Measurements from ENCODE around the gene SPATA12. TPM values are rescaled to one million over a fixed set of nuclear protein-coding genes. Genes with fewer than 3 reads are reported as not detected.

Gene SPATA12
- total and polyA plus RNA-seq, 2 experiments from 2014 or later, result 0.10 to 0.65 TPM

DNA sequence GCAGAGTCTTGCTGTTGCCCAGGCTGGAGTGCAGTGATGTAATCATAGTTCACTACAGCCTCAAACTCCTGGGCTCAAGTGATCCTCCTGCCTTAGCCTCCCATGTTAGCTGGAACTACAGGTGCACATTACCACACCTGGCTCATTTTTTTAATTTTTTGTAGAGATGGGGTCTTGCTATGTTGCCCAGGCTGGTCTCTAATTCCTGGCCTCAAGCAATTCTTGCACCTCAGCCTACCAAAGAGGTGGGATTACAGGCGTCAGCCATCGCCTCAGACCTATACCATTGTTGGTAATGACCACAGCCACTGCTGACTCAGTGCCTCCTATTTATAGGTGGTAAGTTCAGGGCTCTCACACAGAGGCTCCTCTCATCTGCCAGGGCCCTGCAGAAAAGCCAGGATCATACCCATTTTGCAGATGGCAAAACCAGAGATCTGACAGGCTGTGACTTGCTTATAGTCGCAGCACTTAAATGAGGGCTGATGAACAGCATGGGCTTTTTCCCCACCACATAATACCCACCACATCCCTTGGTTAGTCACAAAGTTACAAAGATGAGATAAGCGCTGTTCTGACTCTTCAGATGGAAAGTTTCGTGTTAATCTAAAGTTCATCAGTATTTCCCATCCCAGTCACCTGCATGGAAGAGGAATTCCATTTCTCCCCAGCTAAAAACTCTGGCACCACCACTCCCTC, 21.8 kb upstream of the SPATA12 start:
- Mint-ChIP-seq H3K4me3 (no peak overlapping the region), H3K36me3 (ENCODE audit: low read depth) (no peaks in the 10 kb centered on the region), H3K27me3 (ENCODE audit: insufficient read depth, low read depth, poor library complexity) (no peaks in the 10 kb centered on the region), H3K9me3 (no peaks in the 10 kb centered on the region), H3K27ac (no peak overlapping the region; the same call in 1 of the 2 replicates), H3K4me1 (no peaks in the 10 kb centered on the region)
- no peak for ATAC-seq
- H3K79me2 ChIP-seq (replicated peaks; ENCODE audit: insufficient read depth), result no peaks in the 10 kb centered on the region
- H2AFZ ChIP-seq, result no peak overlapping the region
- H3K27ac ChIP-seq (ENCODE audit: low read depth), result no peak overlapping the region
- TF ChIP-seq NANOG (IDR thresholded peaks at IDR 0.05; ENCODE audit: borderline replicate concordance), result no peak
- TF ChIP-seq, protein P1, sequence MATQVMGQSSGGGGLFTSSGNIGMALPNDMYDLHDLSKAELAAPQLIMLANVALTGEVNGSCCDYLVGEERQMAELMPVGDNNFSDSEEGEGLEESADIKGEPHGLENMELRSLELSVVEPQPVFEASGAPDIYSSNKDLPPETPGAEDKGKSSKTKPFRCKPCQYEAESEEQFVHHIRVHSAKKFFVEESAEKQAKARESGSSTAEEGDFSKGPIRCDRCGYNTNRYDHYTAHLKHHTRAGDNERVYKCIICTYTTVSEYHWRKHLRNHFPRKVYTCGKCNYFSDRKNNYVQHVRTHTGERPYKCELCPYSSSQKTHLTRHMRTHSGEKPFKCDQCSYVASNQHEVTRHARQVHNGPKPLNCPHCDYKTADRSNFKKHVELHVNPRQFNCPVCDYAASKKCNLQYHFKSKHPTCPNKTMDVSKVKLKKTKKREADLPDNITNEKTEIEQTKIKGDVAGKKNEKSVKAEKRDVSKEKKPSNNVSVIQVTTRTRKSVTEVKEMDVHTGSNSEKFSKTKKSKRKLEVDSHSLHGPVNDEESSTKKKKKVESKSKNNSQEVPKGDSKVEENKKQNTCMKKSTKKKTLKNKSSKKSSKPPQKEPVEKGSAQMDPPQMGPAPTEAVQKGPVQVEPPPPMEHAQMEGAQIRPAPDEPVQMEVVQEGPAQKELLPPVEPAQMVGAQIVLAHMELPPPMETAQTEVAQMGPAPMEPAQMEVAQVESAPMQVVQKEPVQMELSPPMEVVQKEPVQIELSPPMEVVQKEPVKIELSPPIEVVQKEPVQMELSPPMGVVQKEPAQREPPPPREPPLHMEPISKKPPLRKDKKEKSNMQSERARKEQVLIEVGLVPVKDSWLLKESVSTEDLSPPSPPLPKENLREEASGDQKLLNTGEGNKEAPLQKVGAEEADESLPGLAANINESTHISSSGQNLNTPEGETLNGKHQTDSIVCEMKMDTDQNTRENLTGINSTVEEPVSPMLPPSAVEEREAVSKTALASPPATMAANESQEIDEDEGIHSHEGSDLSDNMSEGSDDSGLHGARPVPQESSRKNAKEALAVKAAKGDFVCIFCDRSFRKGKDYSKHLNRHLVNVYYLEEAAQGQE (IDR thresholded peaks at IDR 0.05; ENCODE audit: unreplicated experiment), result no peak
- TF ChIP-seq, protein P2, sequence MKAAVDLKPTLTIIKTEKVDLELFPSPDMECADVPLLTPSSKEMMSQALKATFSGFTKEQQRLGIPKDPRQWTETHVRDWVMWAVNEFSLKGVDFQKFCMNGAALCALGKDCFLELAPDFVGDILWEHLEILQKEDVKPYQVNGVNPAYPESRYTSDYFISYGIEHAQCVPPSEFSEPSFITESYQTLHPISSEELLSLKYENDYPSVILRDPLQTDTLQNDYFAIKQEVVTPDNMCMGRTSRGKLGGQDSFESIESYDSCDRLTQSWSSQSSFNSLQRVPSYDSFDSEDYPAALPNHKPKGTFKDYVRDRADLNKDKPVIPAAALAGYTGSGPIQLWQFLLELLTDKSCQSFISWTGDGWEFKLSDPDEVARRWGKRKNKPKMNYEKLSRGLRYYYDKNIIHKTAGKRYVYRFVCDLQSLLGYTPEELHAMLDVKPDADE (IDR thresholded peaks at IDR 0.05), result no peak
- no peak for TF ChIP-seq ZNF114 (CRISPR knock-in tag; IDR thresholded peaks at IDR 0.05)
- no peaks in the 10 kb centered on the region for H3K27me3 ChIP-seq (ENCODE audit: insufficient read depth)
- H3K4me3 ChIP-seq, result no peak overlapping the region
- no peak for DNase-seq (ENCODE audit: low spot score)
- H3K36me3 ChIP-seq (ENCODE audit: insufficient read depth), result no peaks in the 10 kb centered on the region
- no peaks in the 10 kb centered on the region for H4K20me1 ChIP-seq (replicated peaks; ENCODE audit: insufficient read depth)
- H3K4me1 ChIP-seq (ENCODE audit: insufficient read depth), result no peaks in the 10 kb centered on the region
- H3K4me2 ChIP-seq, result no peak overlapping the region
- no peaks in the 10 kb centered on the region for H3F3A ChIP-seq (replicated peaks; ENCODE audit: low read depth)
- H3K9me2 ChIP-seq (ENCODE audit: insufficient read depth), result peaks cover 6% of the 10 kb centered on the region; the same call in 1 of the 2 replicates

DNA sequence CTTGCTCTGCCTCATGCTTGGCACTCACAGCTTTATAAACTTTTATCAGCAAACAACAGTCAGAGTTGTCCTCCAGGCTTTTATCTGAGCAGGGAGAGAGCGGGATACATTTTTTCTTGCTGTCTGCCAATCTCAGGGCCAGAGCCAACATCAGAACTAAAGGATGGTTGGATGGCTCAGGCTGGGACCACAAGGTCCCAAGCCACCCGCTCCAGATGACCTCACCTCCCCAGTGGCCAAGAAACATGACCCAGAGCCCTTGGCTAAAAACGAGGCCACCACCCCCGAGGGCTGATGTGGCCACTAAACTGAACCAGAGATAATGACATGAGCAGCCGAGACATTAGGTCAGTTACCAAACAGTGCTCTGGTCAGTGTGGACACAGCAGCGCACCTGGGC, 18.8 kb upstream of the SPATA12 start:
- H3K36me3 ChIP-seq (ENCODE audit: insufficient read depth), result no peaks in the 10 kb centered on the region
- no peak overlapping the region for H3K27ac ChIP-seq (ENCODE audit: low read depth)
- no peaks in the 10 kb centered on the region for H3K79me2 ChIP-seq (replicated peaks; ENCODE audit: insufficient read depth)
- no peaks in the 10 kb centered on the region for H3K4me1 ChIP-seq (ENCODE audit: insufficient read depth)
- H2AFZ ChIP-seq, result no peak overlapping the region
- Mint-ChIP-seq H3K4me1 (peaks cover 12% of the 10 kb centered on the region; the same call in 2 of the 3 replicates), H3K27ac (no peak overlapping the region), H3K4me3 (no peak overlapping the region), H3K9me3 (no peaks in the 10 kb centered on the region), H3K27me3 (ENCODE audit: insufficient read depth, low read depth, poor library complexity) (no peaks in the 10 kb centered on the region), H3K36me3 (ENCODE audit: low read depth) (no peaks in the 10 kb centered on the region)
- H3K4me2 ChIP-seq, result no peak overlapping the region
- DNase-seq (ENCODE audit: low spot score), result no peak
- TF ChIP-seq, protein P2 (IDR thresholded peaks at IDR 0.05), result no peak
- no peak for TF ChIP-seq EZH2phosphoT487 (IDR thresholded peaks at IDR 0.05; ENCODE audit: unreplicated experiment)
- TF ChIP-seq, protein P3, sequence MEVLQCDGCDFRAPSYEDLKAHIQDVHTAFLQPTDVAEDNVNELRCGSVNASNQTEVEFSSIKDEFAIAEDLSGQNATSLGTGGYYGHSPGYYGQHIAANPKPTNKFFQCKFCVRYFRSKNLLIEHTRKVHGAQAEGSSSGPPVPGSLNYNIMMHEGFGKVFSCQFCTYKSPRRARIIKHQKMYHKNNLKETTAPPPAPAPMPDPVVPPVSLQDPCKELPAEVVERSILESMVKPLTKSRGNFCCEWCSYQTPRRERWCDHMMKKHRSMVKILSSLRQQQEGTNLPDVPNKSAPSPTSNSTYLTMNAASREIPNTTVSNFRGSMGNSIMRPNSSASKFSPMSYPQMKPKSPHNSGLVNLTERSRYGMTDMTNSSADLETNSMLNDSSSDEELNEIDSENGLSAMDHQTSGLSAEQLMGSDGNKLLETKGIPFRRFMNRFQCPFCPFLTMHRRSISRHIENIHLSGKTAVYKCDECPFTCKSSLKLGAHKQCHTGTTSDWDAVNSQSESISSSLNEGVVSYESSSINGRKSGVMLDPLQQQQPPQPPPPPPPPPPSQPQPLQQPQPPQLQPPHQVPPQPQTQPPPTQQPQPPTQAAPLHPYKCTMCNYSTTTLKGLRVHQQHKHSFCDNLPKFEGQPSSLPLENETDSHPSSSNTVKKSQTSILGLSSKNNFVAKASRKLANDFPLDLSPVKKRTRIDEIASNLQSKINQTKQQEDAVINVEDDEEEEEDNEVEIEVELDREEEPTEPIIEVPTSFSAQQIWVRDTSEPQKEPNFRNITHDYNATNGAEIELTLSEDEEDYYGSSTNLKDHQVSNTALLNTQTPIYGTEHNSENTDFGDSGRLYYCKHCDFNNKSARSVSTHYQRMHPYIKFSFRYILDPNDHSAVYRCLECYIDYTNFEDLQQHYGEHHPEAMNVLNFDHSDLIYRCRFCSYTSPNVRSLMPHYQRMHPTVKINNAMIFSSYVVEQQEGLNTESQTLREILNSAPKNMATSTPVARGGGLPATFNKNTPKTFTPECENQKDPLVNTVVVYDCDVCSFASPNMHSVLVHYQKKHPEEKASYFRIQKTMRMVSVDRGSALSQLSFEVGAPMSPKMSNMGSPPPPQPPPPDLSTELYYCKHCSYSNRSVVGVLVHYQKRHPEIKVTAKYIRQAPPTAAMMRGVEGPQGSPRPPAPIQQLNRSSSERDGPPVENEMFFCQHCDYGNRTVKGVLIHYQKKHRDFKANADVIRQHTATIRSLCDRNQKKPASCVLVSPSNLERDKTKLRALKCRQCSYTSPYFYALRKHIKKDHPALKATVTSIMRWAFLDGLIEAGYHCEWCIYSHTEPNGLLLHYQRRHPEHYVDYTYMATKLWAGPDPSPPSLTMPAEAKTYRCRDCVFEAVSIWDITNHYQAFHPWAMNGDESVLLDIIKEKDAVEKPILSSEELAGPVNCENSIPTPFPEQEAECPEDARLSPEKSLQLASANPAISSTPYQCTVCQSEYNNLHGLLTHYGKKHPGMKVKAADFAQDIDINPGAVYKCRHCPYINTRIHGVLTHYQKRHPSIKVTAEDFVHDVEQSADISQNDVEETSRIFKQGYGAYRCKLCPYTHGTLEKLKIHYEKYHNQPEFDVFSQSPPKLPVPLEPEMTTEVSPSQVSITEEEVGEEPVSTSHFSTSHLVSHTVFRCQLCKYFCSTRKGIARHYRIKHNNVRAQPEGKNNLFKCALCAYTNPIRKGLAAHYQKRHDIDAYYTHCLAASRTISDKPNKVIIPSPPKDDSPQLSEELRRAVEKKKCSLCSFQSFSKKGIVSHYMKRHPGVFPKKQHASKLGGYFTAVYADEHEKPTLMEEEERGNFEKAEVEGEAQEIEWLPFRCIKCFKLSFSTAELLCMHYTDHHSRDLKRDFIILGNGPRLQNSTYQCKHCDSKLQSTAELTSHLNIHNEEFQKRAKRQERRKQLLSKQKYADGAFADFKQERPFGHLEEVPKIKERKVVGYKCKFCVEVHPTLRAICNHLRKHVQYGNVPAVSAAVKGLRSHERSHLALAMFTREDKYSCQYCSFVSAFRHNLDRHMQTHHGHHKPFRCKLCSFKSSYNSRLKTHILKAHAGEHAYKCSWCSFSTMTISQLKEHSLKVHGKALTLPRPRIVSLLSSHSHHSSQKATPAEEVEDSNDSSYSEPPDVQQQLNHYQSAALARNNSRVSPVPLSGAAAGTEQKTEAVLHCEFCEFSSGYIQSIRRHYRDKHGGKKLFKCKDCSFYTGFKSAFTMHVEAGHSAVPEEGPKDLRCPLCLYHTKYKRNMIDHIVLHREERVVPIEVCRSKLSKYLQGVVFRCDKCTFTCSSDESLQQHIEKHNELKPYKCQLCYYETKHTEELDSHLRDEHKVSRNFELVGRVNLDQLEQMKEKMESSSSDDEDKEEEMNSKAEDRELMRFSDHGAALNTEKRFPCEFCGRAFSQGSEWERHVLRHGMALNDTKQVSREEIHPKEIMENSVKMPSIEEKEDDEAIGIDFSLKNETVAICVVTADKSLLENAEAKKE (CRISPR knock-in tag; IDR thresholded peaks at IDR 0.05), result no peak
- TF ChIP-seq EZH2 (IDR thresholded peaks at IDR 0.05; ENCODE audit: low read depth, unreplicated experiment), result no peak
- no peak for TF ChIP-seq ZNF114 (CRISPR knock-in tag; IDR thresholded peaks at IDR 0.05)
- no peak for TF ChIP-seq CREB1 (CRISPR knock-in tag; IDR thresholded peaks at IDR 0.05; ENCODE audit: low read depth)
- TF ChIP-seq JUNB (IDR thresholded peaks at IDR 0.05; ENCODE audit: unreplicated experiment), result no peak
- H3K27me3 ChIP-seq (ENCODE audit: insufficient read depth), result no peaks in the 10 kb centered on the region
- peaks cover 18% of the 10 kb centered on the region; the same call in 1 of the 2 replicates for H3K9me2 ChIP-seq (ENCODE audit: insufficient read depth)
- ATAC-seq, result no peak
- no peaks in the 10 kb centered on the region for H3F3A ChIP-seq (replicated peaks; ENCODE audit: low read depth)
- no peak overlapping the region for H3K4me3 ChIP-seq
- no peaks in the 10 kb centered on the region for H4K20me1 ChIP-seq (replicated peaks; ENCODE audit: insufficient read depth)

Data from GM23338 (cell line).